ENCODE data around the gene CHRNA1.

The CHRNA1 gene

DNA sequence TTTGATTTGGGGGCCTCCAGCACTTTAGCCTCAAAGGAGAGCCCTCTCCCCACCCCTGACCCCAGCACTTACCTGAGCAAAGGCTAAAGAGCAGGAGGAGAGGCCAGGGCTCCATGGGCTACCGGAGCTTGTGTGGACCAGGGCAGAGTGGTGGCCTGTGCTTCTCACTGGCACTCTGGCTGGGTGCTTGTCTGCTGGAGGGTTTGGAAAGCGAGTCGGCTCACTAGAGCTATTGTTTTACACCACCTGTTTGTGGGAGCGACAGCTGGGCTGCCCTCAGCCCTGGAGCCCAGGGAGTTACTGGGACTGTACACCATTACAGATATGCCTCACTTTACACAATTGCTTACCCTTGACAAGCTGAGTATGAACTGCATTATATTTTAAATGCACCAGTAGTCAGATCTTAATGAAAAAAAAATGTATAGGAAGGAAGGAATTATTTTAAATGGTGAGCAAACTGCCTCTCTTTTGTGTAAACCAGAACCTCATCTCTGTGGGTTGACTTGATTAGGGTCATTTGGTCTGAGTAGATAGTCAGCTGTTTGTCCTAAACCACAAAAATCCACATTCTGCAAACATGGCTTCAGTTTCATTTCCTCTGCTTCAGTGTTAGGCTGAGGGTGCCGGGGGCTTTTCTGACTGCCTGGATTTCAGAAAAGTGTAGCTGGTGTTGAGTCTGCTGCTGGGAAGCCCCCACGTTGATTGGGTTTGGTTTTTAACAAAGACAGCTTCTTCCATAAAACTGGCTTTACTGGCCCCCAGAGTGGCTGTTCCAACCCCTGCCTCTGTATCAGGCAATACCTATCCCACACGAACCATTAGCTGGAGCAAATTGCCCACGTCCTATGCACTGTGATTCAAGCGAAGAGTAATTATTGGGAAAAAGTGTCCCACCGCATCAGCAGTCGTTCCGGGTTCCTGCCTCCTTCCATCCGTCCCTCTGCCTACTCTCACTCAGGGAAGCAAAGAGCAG, at the start of gene CHRNA1:
Gene CHRNA1 (minus strand): TSS at position 193 of the 976 bp plus-strand sequence. CDS start 78 bp downstream, at position 115.
- no peak for DNase-seq (ENCODE audit: low spot score)

DNA sequence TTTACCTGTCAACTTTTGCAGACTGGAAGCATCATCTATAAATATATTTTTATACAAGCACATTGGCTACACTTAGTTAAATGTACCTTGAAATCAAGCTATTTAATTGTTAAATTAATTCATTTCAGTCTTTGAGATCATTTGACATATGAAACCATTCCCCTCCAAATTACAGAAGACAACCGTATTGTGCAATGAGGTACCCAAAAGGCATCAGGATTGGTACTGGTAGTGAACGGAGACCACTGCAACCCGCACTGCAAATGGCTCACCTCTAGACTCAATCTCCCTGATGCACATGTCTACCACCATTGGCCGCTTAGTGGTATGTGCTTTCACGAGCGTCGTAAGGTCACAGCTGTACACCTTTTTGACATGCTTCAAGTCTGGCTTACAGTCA, 47.8 kb upstream of the CHRNA1 start:
- no peak for DNase-seq (ENCODE audit: low spot score)

DNA sequence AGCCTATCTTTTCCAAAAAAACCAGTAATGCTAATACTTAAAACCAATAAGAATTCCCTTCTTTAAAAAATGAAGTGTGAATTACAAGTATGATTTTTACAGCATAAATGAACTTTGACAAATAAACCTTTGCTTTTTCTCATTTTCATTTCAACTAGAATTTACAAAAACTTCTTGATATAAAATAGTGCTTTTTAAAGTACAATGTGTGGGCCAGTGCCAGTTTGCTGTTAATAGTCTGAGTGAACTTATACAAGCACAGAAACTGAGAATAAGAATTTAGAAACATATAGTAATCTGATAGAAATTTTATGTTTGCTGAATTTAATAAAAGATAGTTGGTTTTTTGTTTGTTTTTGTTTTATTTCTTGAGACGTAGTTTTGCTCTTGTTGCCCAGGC, 43.7 kb upstream of the CHRNA1 start:
- no peak for DNase-seq (ENCODE audit: low spot score)

DNA sequence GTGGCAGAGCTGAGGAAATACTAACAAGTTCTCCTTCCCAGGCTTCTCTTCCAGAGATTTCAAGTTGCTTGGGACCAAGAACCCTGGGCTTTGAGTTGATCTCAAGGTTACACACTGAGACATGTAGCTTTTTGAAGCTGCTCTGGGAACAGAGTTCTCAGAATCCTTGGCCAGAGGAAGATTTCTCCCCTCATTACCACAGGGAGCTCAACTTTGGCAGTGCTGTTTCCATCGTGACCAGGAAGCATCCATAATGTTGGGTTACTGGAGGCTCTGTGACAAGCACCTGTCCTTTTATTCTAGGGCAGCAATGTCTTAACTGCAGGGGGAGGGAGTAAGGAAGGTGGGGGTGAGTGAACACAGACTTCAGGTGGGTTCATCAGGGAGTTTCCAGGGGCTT, 41.5 kb upstream of the CHRNA1 start:
- DNase-seq (ENCODE audit: low spot score): no peak

DNA sequence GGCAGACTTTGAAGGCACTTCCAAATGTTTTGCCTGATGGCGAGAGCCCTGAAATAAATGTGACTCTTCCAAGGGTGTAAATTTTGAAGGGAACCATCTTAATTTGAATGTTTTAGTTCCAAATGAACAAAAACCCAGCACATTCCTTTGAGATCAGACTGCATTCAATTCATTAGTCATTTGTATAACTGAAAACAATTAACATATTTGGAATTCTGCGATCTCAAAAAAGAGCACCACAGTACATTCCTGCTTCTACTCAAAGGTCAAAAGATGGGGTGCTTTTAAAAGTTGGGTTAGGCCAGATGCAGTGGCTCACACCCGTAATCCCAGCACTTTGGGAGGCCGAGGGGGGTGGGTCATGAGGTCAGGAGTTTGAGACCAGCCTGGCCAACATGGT, 38.2 kb upstream of the CHRNA1 start:
- no peak for DNase-seq (ENCODE audit: low spot score)

DNA sequence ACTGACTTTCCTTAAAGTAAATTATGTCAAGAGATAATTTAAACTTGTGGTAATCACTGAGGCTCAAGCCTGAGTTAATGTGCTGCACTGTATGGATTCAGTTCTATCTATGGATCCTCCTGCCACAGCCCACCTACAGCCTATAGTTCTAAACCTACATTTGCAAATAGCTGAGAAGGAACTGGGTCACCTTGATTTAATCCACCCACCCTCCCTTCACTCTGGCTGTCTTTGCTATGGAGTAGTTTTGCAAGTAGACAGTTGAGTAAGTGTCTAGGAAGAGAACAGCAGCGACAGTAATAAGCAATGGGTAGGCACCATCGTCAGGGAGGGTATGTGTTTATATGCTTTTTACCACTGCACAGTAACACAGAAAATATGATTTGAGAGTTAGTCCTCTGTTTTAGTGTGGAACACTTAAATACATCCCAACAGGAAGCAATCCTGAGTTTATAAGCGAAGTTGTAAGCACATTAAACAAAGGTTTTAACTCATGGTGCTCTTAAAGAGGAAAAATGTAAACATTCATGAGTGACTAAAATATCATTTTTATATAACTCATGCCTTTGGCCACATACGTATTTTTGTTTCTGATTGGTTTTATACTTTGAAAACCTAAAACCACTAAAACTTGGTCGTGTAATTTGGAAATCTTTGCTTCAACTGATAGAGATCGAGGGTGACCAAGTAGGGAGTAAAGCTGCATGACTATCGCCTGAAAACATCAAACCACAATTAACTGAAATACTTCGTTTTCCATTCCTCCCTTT, 36.3 kb upstream of the CHRNA1 start:
- peak; percentile 78 for DNase-seq (ENCODE audit: low spot score)

DNA sequence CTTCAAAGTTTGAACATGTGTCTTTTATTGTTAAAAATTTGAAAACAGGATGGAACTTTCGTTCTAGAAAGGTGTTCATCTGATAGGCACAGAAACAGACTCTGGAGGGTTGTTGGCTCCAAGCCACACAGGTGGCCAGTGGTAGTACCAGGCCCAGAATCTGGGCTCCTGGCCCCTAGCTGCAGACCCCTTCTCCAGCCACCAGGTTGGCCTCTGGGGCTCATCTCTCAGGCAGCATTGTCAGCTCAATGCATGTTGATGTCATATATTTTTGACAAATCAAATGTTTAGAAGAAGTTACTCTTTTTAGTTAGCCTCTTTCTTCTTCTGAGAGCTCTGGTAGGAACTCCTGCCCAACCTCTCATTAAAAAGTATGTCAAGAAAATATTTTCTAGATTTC, 34.5 kb upstream of the CHRNA1 start:
- no peak for DNase-seq (ENCODE audit: low spot score)

DNA sequence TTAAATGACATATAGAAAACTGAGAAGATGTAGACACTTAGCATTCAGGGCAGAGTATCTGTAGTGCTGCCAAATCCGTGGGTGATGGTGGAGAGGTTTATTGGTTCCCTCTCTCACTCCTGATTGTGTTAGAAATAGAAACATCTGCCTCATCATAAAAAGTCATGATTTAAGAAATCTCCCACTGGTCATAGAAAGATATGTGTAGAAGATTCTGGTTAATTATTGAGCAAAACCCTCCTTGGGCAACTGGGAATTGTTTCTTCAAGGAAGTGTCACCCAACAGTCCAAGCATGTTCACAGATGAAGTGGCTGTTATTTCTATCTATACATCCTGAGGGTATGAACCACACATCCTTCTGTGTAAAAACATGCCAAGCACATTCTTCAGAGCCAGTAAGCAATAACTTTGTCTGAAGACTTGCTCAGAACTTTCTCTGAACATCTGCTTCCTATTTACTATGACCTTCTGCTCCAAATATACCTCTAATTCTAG, 33.6 kb upstream of the CHRNA1 start:
- DNase-seq (ENCODE audit: low spot score): no peak

DNA sequence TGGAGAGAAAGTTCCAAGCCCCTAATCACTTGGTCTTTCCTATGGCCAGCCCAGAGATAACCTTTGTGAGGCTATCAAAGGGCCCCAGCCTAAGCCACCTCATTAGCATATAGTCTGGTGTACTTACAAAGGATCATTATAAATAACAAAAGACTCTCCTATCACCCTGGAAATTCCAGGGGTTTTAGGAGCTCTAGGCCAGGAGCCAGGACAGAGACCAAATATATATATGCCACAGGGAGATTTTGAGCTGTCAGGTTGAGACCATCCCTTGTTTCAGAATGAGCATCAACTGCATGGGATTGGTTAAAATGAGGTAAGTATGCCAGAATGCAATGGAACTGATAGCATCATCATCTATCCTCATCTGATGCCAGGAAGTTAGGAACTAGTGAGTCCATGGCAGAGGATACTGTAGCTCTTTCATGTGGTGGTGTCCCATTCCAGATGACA, 32.1 kb upstream of the CHRNA1 start:
- no peak for DNase-seq (ENCODE audit: low spot score)

DNA sequence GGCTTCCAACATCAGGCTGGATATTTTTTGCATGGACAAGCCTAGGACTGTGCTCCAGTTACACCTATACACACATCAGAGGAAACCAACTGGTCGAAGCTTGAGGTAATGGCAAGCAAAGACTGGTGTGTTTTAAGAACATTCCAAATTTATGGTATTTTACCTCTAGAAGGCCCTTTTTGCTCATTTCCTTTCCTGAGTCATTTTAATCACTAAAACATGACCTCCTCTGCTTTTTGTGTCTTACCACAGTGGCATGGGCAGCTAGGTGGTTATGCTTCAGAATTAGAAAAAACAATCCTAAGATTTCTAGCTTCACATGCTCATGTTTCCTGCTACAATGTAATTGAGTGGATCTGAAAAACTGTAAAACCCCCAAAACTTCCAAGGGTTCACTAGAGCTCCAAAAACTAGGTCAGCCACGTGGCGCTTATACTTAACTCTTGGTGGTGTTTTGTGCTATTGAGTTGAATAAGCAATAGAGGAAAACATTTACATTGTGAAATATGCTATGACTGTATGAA, 30.6 kb upstream of the CHRNA1 start:
- DNase-seq (ENCODE audit: low spot score): no peak

DNA sequence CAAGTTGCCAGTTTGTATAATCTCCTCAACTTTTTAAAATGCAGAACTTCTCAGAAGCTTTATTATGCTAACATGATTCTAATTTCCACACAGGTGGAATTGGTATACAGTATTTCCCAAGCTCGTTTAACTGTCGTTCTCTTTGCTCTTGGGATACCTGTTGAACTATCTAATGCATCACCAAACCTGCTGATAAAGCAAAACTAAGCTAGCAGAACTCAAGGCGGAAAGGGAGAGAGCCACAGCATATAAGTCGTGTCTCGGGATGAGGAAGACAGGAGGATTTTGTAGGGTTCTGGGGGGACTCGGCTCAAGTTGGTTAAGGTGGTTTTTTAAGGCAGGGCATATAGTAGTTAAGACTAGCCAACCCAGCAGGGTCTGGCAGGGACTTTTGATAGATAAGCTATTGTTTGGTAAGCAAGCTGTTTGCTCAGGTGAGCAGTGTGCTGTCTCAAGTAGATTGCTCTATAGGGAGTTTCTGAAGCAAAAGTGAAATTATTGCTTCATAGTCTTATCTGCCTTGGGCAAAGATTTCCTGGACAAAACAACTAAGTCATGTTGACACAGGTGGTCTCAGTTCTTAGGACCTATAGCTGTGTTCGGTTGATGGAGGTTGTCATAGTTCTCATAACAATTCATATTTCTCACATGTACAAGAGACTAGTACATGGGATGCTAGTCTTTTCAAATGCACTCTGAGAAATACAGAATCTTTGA, 28.2 kb upstream of the CHRNA1 start:
- no peak for DNase-seq (ENCODE audit: low spot score)

DNA sequence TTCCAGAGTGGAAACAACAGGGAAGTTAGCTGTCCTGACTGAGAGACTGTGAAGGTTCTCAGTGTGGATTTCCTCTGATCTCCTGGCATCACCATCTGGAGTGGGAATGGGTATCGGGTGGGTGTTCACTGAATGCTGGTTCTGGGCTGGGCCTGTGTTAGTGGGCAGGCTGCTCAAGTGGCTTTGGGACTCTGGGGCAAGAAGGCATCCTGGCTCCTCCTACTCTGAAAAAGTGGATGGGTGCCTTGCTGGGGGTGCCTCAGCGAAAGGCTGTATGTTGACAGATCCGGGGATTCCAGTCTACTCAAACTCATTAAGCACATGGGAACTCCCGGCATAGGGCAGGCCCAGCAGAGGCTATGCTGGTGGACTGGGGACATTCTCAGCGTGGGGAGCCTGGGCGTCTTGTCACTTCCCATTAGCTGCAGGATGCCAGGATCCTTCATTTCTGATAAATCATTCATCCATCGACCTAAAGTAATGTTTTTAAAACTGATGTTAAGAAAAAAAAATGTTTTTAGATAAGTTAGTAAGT, 27.5 kb upstream of the CHRNA1 start:
- DNase-seq (ENCODE audit: low spot score): no peak

DNA sequence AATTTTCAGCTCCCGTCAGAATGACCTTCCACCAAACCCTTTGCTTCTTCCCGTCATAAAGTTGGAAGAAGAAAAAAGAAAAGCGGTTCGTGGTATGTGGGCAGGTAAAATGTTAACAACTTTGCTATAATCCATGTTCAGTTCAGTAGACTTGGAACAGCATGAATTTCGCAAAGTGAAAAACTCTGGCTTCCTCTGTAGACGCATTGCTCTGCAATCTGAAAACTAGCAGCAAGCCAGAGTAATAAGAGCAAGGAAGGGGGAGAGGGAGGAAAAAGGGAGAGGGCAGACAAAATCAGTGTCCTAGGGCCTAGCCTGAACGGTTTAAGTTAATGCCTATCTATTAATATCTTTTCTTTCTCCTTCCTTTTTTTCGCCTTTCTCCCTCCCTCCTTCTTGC, 26.7 kb upstream of the CHRNA1 start:
- no peak for DNase-seq (ENCODE audit: low spot score)

DNA sequence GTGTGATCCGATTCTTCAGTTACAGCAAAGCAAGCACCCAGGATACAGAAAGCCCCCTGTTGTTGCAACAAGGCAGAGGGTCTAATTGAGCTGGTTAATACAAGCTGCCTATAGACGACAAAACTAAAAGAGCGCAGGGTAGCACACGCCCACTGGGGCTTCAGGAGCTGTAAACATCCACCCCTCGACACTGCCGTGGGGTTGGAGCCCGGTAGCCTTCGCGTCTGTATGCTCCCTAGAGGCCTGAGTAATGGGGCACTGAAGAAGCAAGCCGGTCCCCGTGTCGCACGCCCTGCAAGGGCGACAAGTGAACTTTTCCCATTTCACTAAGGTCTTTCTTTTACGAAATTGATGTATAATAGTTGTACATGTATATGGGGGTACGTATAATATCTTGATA, 24.7 kb upstream of the CHRNA1 start:
- no peak for DNase-seq (ENCODE audit: low spot score)

DNA sequence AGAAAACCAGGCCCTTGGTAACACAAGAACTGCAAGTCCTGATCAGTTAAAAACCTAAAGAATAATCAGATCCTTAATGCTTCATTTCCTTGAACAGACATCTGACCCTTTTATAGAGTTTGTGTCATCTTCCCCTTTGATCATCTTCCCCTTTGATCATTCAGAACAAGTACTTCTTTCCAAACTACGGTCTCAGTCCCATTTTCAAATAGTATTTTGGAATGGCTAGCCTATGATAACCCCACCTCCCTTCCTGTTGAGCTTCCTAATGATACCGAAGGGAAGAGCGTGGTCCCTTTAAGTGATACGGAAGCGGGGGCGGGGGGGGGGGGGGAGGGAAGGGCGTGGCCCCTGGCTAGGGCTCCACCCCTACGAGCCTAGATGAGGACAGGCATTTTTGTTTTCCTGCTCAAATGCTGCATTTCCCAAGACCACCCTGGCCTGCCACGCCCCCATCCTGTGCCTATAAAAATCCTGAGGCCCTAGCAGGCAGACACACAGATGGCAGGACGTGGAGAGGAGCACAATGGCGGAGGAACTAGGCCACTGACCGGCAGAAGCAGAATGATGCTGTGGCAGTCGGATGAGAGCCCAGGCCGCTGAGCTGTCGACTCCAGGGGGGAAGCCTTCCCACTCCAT, 24.1 kb upstream of the CHRNA1 start:
- no peak for DNase-seq (ENCODE audit: low spot score)

DNA sequence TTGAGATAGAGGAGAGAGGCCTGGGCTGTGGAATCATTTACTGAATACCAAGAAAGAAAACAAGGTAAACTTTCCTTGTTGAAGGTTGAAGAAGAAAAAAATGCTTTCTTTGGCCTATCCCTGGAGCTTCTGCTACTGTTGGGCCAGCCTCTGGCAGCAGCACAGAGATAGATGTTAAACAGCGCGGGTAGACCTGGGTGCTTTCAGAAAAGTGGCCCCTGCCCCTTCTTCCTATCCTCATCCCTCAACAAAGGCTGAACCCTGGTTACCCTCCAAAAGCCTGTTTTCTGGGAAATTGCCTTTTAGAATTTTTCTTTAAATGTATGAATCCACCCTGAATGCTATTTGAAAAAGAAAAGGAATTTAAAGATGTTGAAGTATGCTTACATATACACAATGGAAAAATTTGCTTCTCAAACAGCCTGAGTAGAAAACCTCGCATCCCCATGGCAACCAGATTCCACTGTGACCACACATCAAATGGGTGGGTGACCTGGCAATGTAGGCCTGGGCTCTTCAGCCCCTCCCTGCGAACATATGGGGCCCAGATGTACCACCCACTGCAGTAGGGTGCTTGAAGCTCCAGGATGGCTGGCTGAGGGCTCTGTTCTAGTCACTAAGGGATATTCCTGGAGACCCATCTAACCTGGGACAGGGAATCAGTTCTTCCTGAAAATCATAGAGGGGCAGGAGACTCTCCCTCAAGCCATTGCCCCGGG, 23.4 kb upstream of the CHRNA1 start:
- DNase-seq (ENCODE audit: low spot score): no peak

DNA sequence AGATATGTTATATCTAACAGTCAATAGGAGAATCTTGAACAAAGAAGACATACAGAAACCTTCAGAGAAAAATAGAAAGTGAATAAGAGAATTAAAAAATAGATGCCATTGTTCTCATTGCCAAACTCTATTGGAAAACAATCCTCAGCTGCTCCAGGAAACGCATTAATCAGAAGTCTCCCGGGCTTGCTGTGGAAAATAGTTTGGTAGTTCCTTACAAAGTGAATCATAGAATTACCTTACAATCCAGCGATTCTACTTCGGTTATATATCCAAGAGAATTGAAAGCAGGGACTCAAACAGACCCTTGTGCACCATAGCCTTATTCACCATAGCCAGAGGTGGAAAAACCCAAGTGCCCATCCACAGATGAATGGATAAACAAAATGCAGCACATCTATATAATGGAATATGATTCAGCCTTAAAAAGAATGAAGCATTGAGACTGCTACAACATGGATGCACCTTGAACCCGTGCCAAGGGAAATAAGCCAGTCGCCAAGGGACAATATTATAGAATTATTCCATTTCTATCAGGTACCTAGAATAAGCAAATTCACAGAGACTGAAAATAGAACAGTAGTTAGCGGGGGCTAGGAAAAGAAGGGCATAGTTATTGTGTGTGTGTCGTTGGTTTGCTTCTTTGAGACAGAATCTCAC, 21.9 kb upstream of the CHRNA1 start:
- DNase-seq (ENCODE audit: low spot score): no peak

DNA sequence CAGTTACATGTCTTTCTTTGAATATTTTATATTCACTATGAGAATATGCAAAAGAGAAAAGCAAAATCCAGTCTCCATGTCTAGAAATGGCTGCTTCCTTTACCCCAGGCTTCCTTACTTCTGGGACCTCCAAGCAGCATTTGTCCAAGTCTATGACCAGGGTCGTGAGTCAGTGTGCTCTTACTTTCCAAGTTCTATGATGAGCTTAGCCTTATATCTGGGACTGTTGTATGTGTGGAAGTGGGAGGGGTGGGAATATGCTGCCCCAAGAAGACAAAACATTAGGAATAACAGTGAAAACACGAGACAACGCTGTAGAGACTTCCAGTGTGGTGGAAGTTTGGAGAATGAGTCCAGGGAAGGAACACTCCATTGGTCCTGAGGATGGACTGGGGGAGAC, 21.2 kb upstream of the CHRNA1 start:
- DNase-seq (ENCODE audit: low spot score): no peak

DNA sequence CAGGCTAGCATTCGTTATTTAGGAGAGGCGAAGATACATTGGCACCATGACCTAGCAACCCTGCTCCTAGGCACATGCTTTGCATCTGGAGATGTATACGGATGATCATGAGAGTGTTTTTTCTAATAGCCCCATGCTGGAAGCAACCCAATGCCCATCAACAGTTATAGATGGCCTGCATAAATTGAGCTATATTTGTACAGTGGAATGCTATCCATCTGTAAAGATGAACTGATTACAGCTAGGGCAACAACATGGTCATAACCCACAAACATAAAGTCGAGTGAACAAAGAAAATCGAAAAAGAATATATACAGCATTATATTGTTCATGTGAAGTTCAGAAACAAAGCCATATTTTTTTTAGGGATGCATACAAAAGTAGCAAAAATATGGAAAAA, 20.6 kb upstream of the CHRNA1 start:
- no peak for DNase-seq (ENCODE audit: low spot score)

DNA sequence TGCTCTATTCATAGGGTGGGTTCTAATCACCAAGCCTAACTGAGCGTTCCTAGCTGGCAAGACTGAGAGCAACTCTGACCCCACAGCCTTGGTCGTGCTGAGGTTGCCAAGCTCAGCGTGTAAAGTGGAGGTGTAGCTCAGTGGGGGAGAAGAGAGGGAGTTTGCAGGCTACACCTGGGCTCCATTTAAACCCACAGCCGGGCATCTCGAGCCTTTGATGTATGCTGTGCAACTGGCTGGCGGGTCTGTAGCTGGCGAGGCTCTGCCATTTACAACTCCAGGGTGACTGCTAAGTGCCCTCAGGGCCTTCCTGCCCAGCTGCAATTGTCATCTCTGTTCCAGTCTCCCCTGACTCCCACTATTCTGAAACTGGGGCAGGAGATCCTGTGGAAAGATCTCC, 20.0 kb upstream of the CHRNA1 start:
- no peak for DNase-seq (ENCODE audit: low spot score)

Measured in putamen (tissue), 1 donor.